DND-41 (cell line): Measurements from ENCODE around the gene CDH23.
A peak's percentile ranks its signal among the peaks of the same experiment; 100 is the strongest.

ENCODE experiments used
- ATAC-seq: fragments of 200-7000 bp; cut with Tn5 transposase; 3 replicates; pipeline ENCODE4 v1.9.1; 2021; ENCODE audit warnings: low read depth; ENCODE audit not compliant: insufficient read depth
- DNase-seq: peaks from one replicate; pipeline ENCODE4 v3.0.0-alpha.2; 2020
- H2AFZ ChIP-seq: 2 replicates; pipeline ENCODE4 v1.6.0; 2012; ENCODE audit warnings: low read depth, low read length
- H3K27ac ChIP-seq: 2 replicates; pipeline ENCODE4 v1.5.1; 2012; ENCODE audit warnings: low read length, inconsistent platforms
- H3K27me3 ChIP-seq: fragments of 200-600 bp; sonication (generic); 2 replicates; pipeline ENCODE4 v1.6.0; 2012; ENCODE audit warnings: low read length, mild to moderate bottlenecking, inconsistent platforms; ENCODE audit not compliant: insufficient read depth, poor library complexity
- H3K36me3 ChIP-seq: 2 replicates; pipeline ENCODE4 v1.5.1; 2012; ENCODE audit warnings: low read length, inconsistent platforms; ENCODE audit not compliant: insufficient read depth
- H3K4me1 ChIP-seq: 2 replicates; pipeline ENCODE4 v1.5.1; 2012; ENCODE audit warnings: mild to moderate bottlenecking, low read length; ENCODE audit not compliant: insufficient read depth
- H3K4me2 ChIP-seq: 2 replicates; pipeline ENCODE4 v1.6.0; 2012; ENCODE audit warnings: mild to moderate bottlenecking, moderate library complexity, low read length, inconsistent platforms; ENCODE audit not compliant: insufficient read depth
- H3K4me3 ChIP-seq, 2 experiments: fragments of 200-600 bp in 1 of 2; shearing (Covaris generic) in 1 of 2; 2 replicates each; pipeline ENCODE4 v1.5.1; 2012 to 2016; ENCODE audit warnings: inconsistent platforms in 2 of 2, low read length in 2 of 2, mild to moderate bottlenecking in 2 of 2, low read depth in 1 of 2, moderate library complexity in 1 of 2
- H3K79me2 ChIP-seq: 2 replicates; pipeline ENCODE4 v1.6.0; 2012; ENCODE audit warnings: low read length, inconsistent platforms; ENCODE audit not compliant: insufficient read depth
- H3K9ac ChIP-seq: 2 replicates; pipeline ENCODE4 v1.6.0; 2012; ENCODE audit warnings: low read depth, mild to moderate bottlenecking, inconsistent platforms, low read length, moderate library complexity
- H3K9me3 ChIP-seq: 2 replicates; pipeline ENCODE4 v1.5.1; 2012; ENCODE audit warnings: low read length, moderate library complexity, mild to moderate bottlenecking, inconsistent platforms; ENCODE audit not compliant: insufficient read depth, severe bottlenecking
- H4K20me1 ChIP-seq: 2 replicates; pipeline ENCODE4 v1.6.0; 2012; ENCODE audit warnings: low read length; ENCODE audit not compliant: insufficient read depth
- EZH2 ChIP-seq: IDR thresholded peaks from 3 replicates; pipeline ENCODE4 v1.6.1; 2012; ENCODE audit warnings: borderline replicate concordance, low read depth, mild to moderate bottlenecking, moderate library complexity, low read length, inconsistent platforms; ENCODE audit not compliant: severe bottlenecking
- TF ChIP-seq, protein P1 (sequence below): IDR thresholded peaks from 2 replicates; pipeline ENCODE4 v1.5.1; 2012; ENCODE audit warnings: borderline replicate concordance, low read length, moderate library complexity, mild to moderate bottlenecking; ENCODE audit not compliant: poor library complexity, severe bottlenecking; ENCODE audit errors: extremely low read depth

Gene CDH23

DNA sequence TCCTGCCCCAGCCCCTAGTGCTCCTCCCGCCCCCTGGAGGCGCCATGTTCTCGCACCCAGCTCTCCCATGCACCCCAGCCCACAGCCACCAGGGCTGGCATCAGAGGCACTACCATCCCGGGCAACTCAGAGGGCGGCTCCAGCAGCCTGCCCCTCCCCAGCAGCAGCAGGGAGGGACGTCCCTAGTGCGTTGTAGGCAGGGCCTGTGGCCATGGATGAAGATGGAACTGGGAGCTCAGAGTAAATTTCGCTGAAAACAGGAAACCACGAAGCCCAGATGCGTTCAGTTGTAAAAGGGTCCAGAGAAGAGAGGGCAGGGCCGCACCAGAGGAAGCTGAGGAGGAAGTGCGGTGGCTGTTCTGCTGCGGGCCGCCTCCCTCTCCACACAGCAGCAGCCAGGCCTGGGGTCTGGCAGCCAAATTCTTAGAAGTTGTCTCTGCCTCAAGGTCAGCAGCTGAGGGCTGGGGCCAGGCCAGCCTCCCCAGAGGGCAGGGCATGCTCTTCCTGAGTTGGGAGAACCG lies 352.0 kb downstream of the CDH23 start:
- Histone ChIP-seq H4K20me1 (no peaks in the 10 kb centered on the region), H2AFZ (peak overlapping the region; percentile 55), H3K9me3 (no peaks in the 10 kb centered on the region), H3K4me1 (peaks cover 60% of the 10 kb centered on the region), H3K9ac (peak overlapping the region; percentile 58), H3K79me2 (no peaks in the 10 kb centered on the region), H3K27me3 (no peaks in the 10 kb centered on the region), H3K36me3 (peaks cover 8% of the 10 kb centered on the region; the same call in 1 of the 2 replicates), H3K4me3 (peak overlapping the region in 1 of 2 experiments; percentile 34; a peak in 1 of 4 replicates), H3K27ac (peak overlapping the region; percentile 95), H3K4me2 (peak overlapping the region; percentile 55)
- TF ChIP-seq, protein P1, sequence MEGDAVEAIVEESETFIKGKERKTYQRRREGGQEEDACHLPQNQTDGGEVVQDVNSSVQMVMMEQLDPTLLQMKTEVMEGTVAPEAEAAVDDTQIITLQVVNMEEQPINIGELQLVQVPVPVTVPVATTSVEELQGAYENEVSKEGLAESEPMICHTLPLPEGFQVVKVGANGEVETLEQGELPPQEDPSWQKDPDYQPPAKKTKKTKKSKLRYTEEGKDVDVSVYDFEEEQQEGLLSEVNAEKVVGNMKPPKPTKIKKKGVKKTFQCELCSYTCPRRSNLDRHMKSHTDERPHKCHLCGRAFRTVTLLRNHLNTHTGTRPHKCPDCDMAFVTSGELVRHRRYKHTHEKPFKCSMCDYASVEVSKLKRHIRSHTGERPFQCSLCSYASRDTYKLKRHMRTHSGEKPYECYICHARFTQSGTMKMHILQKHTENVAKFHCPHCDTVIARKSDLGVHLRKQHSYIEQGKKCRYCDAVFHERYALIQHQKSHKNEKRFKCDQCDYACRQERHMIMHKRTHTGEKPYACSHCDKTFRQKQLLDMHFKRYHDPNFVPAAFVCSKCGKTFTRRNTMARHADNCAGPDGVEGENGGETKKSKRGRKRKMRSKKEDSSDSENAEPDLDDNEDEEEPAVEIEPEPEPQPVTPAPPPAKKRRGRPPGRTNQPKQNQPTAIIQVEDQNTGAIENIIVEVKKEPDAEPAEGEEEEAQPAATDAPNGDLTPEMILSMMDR: peak; percentile 60
- no peak for TF ChIP-seq EZH2
- peak; percentile 94 for ATAC-seq
- DNase-seq: peak; percentile 98

DNA sequence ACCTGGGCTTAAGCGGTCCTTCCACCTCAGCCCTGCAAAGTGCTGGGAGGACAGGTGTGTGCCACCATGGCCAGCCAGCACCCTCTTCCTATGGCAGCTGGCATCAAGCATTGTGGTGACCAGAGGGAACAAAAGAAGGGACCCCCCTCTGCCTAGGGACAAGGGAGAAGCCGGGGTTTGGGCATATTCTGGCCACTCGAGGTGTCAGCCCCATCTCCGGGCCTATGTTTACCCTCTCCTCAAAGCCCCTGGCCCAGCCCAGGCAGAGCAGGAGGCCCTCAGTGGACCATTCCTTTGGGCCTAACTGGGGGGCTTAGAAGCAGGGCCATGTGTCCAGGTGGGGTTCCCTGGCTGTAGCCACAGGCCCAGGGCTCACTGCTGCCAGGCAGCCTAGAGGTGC lies 352.7 kb downstream of the CDH23 start:
- Histone ChIP-seq H2AFZ (peak overlapping the region; percentile 55; the same call in 1 of the 2 replicates), H3K27me3 (no peaks in the 10 kb centered on the region), H3K79me2 (no peaks in the 10 kb centered on the region), H4K20me1 (no peaks in the 10 kb centered on the region), H3K9me3 (no peaks in the 10 kb centered on the region), H3K4me2 (peak overlapping the region; percentile 55), H3K27ac (peak overlapping the region; percentile 95), H3K9ac (peak overlapping the region; percentile 58), H3K4me3 (peak overlapping the region in 1 of 2 experiments; percentile 34; a peak in 2 of 4 replicates), H3K4me1 (peaks cover 62% of the 10 kb centered on the region), H3K36me3 (peaks cover 8% of the 10 kb centered on the region; the same call in 1 of the 2 replicates)
- ATAC-seq (no peak; the same call in 2 of the 3 replicates), DNase-seq (peak; percentile 68)
- TF ChIP-seq EZH2: no peak
- TF ChIP-seq, protein P1: no peak

DNA sequence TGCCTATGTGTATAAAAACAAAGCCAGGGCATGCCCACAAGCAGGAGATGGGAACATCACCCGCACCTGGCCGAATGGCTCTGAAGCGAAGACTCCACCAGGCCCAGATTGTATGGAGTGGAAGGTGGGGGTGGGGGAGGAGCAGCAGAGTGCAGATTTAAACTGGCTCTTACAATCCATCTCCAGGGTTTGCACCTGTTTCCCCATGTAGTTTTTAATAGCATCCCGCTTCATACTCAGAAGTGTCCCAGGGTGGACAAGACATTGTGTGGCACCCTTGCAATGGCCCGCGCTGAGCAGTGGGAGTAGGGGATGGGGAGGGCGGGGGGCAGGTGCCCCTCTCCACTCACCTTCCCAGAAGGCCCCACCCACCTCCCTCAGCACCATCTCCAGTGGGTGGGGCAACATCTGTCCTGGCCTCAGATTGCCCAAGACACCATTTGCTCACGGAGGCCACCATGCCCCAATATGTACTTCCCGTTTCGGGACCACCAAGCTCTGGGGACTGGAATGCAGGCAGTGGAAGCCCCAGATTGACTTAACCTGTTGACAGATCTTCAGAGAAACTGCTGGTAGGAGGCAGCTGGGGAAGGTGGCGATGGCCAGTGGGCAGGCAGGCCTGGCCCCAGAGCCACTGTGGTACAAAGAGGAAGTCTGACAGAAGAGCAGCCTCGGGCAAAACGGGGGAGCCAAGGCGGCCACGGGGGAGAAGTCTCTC lies 353.6 kb downstream of the CDH23 start:
- Histone ChIP-seq H3K79me2 (no peaks in the 10 kb centered on the region), H3K27me3 (no peaks in the 10 kb centered on the region), H3K27ac (peak overlapping the region; percentile 95), H3K4me3 (no peak overlapping the region; a peak in 1 of 4 replicates), H3K4me2 (peak overlapping the region; percentile 55), H3K9ac (peak overlapping the region; percentile 58), H3K4me1 (peaks cover 62% of the 10 kb centered on the region), H4K20me1 (no peaks in the 10 kb centered on the region), H2AFZ (no peak overlapping the region), H3K9me3 (no peaks in the 10 kb centered on the region), H3K36me3 (peaks cover 8% of the 10 kb centered on the region; the same call in 1 of the 2 replicates)
- TF ChIP-seq EZH2: no peak
- TF ChIP-seq, protein P1: no peak
- ATAC-seq (no peak), DNase-seq (no peak)
